Endothelial cell of umbilical vein (primary cell): ENCODE results near the gene SIGLEC7. TPM values are rescaled to one million over a fixed set of nuclear protein-coding genes. Genes with fewer than 3 reads are reported as not detected.

Experiments used
- BruUV-seq: library from RNA; stranded (reverse); fragments of 400-500 nt; replicated peaks from 2 replicates; lab custom pipeline; 2021; lab: Mats Ljungman, UMichigan
- CTCF ChIA-PET: fragments of 300-600, 350-600 bp; sonication (Branson Sonifier 250); formaldehyde crosslinking; loops from one replicate; lab custom pipeline; 2021; ENCODE audit warnings: antibody characterized with exemption, inconsistent platforms; lab: Charles Lee
- POLR2A ChIA-PET: fragments of 300-600, 350-600 bp; sonication (Branson Sonifier 250); formaldehyde crosslinking; loops from one replicate; lab custom pipeline; 2021; ENCODE audit warnings: antibody characterized with exemption, inconsistent platforms; lab: Charles Lee
- DNase-seq: peaks from one replicate; pipeline ENCODE4 v3.0.0-alpha.2; 2011; ENCODE audit warnings: low read depth, low spot score
- FAIRE-seq: peaks from 2 replicates; lab custom pipeline; 2011; peaks lifted over from hg19 to GRCh38; lab: Jason Lieb, UNC
- H2AFZ ChIP-seq: 2 replicates; pipeline ENCODE4 v1.6.0; 2012; ENCODE audit warnings: low read depth, low read length, control low read depth, inconsistent platforms
- H3K27ac ChIP-seq: 2 replicates; pipeline ENCODE4 v1.5.1; 2011; ENCODE audit warnings: low read depth, mild to moderate bottlenecking, control low read depth, low read length, moderate library complexity; ENCODE audit not compliant: insufficient read depth
- H3K27me3 ChIP-seq, 2 experiments: 2 replicates each; pipeline versions ENCODE4 v1.6.0 to v1.6.1; 2011; ENCODE audit warnings: low read length in 2 of 2, mixed read lengths in 1 of 2; ENCODE audit not compliant: control insufficient read depth in 2 of 2, insufficient read depth in 2 of 2
- H3K36me3 ChIP-seq, 2 experiments: 2 replicates in 1 of 2; 3 replicates in 1 of 2; pipeline ENCODE4 v1.5.1; 2011; ENCODE audit warnings: low read length in 2 of 2, mild to moderate bottlenecking in 1 of 2, moderate library complexity in 1 of 2; ENCODE audit not compliant: control insufficient read depth in 2 of 2, insufficient read depth in 2 of 2; ENCODE audit errors: extremely low read depth in 1 of 2
- H3K4me1 ChIP-seq: 3 replicates; pipeline ENCODE4 v1.5.1; 2011; ENCODE audit warnings: mild to moderate bottlenecking, low read length; ENCODE audit not compliant: control insufficient read depth, insufficient read depth; ENCODE audit errors: extremely low read depth
- H3K4me2 ChIP-seq: 2 replicates; pipeline ENCODE4 v1.6.1; 2011; ENCODE audit warnings: low read length, control low read depth, mixed read lengths; ENCODE audit not compliant: insufficient read depth
- H3K4me3 ChIP-seq, 3 experiments: fragments of 200-600 bp in 1 of 3; sonication (generic), shearing (Covaris generic) in 1 of 3; replicated peaks in 1 of 3; 2 replicates each; pipeline ENCODE4 v1.5.1; 2011 to 2016; ENCODE audit warnings: control low read depth in 3 of 3, low read length in 3 of 3, mild to moderate bottlenecking in 2 of 3, inconsistent platforms in 1 of 3, low read depth in 1 of 3, moderate library complexity in 1 of 3; ENCODE audit not compliant: insufficient read depth in 1 of 3
- H3K79me2 ChIP-seq: 2 replicates; pipeline ENCODE4 v1.6.0; 2012; ENCODE audit warnings: low read length, inconsistent platforms; ENCODE audit not compliant: control insufficient read depth, insufficient read depth
- H3K9ac ChIP-seq: replicated peaks from 2 replicates; pipeline ENCODE3; 2011; ENCODE audit warnings: low read length, control low read depth; ENCODE audit not compliant: insufficient read depth; ENCODE audit errors: extremely low read depth
- H3K9me1 ChIP-seq: replicated peaks from 3 replicates; pipeline ENCODE4 v1.6.0; 2011; ENCODE audit warnings: mild to moderate bottlenecking, low read length; ENCODE audit not compliant: control insufficient read depth, insufficient read depth; ENCODE audit errors: extremely low read depth
- H3K9me3 ChIP-seq: replicated peaks from 2 replicates; pipeline ENCODE4 v1.5.1; 2012; ENCODE audit warnings: low read length, inconsistent platforms; ENCODE audit not compliant: control insufficient read depth, insufficient read depth
- H4K20me1 ChIP-seq: replicated peaks from 2 replicates; pipeline ENCODE3; 2011; ENCODE audit warnings: mild to moderate bottlenecking, low read length; ENCODE audit not compliant: control insufficient read depth, insufficient read depth; ENCODE audit errors: extremely low read depth
- EZH2 ChIP-seq: IDR thresholded peaks from 2 replicates; pipeline ENCODE4 v1.6.1; 2012; ENCODE audit warnings: borderline replicate concordance, low read depth, mild to moderate bottlenecking, moderate library complexity, low read length, inconsistent platforms; ENCODE audit not compliant: severe bottlenecking
- FOS ChIP-seq: IDR thresholded peaks from 2 replicates; pipeline ENCODE4 v1.6.1; 2011; ENCODE audit warnings: mild to moderate bottlenecking, low read length, moderate library complexity, borderline replicate concordance; ENCODE audit not compliant: insufficient read depth
- GATA2 ChIP-seq: IDR thresholded peaks from 2 replicates; pipeline ENCODE4 v1.7.0; 2011; ENCODE audit warnings: low read depth, mild to moderate bottlenecking, moderate library complexity, mixed read lengths, low read length; ENCODE audit not compliant: insufficient read length, insufficient read depth
- JUN ChIP-seq: IDR thresholded peaks from 2 replicates; pipeline ENCODE4 v1.6.1; 2011; ENCODE audit warnings: borderline replicate concordance, low read depth; ENCODE audit not compliant: insufficient read length, insufficient read depth
- MYC ChIP-seq: IDR thresholded peaks from one replicate; pipeline ENCODE4 v1.6.1; 2011; ENCODE audit warnings: mild to moderate bottlenecking, low read depth, low read length
- POLR2A ChIP-seq: IDR thresholded peaks from 2 replicates; pipeline ENCODE4 v1.6.1; 2012; ENCODE audit warnings: low read depth, mild to moderate bottlenecking, control low read depth, low read length
- POLR2AphosphoS5 ChIP-seq: IDR thresholded peaks from 2 replicates; pipeline ENCODE4 v1.6.1; 2012; ENCODE audit warnings: low read depth, mild to moderate bottlenecking, control low read depth, low read length, moderate library complexity; ENCODE audit not compliant: insufficient read depth
- dilution Hi-C: fragments of 300-500 bp; cut with MboI; formaldehyde crosslinking; loops from one replicate; pipeline ENCODE4 v1.15.0; 2019; ENCODE audit warnings: low sequenced_read_pairs; ENCODE audit not compliant: extremely low pct_ligation_motif_present
- intact Hi-C: fragments of 100-400 bp; cut with micrococcal nuclease; formaldehyde crosslinking; loops from one replicate; pipeline ENCODE4 v1.10.0; 2022
- polyA plus RNA-seq, 4 experiments: library from polyadenylated mRNA; depleted of rRNA in 3 of 4; stranded (reverse) in 3 of 4; unstranded in 1 of 4; fragments of >200 nt; gene quantifications; 2 replicates each; pipeline versions ENCODE4 v1.2.1 to v1.2.3, GENCODE V29; 2011 to 2012; ENCODE audit warnings: missing spikeins in 1 of 4
- total RNA-seq: library from RNA; stranded (reverse); gene quantifications from 2 replicates; pipeline ENCODE4 v1.2.3, GENCODE V29; 2021
- TF ChIP-seq, protein P1 (sequence below), 2 donors: IDR thresholded peaks; 1 replicate in 1 of 2; 2 replicates in 1 of 2; pipeline ENCODE4 v1.5.1; 2011; ENCODE audit warnings: low read length in 2 of 2, mild to moderate bottlenecking in 2 of 2, moderate library complexity in 2 of 2, control low read depth in 1 of 2, inconsistent platforms in 1 of 2, low read depth in 1 of 2; ENCODE audit not compliant: insufficient read depth in 1 of 2; ENCODE audit errors: extremely low read depth in 1 of 2
- TF ChIP-seq, protein P2 (sequence below): IDR thresholded peaks from 2 replicates; pipeline ENCODE4 v1.6.1; 2011; ENCODE audit not compliant: insufficient read depth, insufficient read length

SIGLEC7 gene
- total and polyA plus RNA-seq, 2 donors (not counting 3 experiments of a cell fraction or from before 2014, with no cell fraction given), result not detected

DNA sequence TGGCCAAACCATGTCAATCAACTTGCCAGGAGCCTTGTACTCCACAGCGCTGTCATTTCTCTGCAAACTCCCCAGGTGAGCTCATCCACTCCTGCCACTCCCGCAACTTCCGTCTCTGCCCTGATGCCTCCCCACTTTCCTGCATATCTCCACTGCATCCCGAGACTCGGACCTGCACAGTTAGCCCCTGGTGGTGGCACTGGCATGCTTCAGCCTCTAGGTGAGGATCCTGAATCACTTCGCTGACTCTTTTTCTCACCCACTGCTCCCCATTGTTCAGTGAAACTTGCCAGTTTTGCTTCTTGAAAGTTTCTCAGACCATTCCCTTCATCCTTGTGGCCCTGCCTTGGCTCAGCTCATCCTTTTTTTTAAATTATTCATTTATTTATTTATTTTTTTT, 30.5 kb upstream of the SIGLEC7 start:
- CTCF ChIA-PET, result interaction anchor here (0.6 to 2.8 kb wide), 3 partner anchors 11 to 20 kb away, joined by 3 to 7 read pairs (median 3); partner anchors contain the start of gene SIGLEC9
- dilution Hi-C loops, result no loop called here

DNA sequence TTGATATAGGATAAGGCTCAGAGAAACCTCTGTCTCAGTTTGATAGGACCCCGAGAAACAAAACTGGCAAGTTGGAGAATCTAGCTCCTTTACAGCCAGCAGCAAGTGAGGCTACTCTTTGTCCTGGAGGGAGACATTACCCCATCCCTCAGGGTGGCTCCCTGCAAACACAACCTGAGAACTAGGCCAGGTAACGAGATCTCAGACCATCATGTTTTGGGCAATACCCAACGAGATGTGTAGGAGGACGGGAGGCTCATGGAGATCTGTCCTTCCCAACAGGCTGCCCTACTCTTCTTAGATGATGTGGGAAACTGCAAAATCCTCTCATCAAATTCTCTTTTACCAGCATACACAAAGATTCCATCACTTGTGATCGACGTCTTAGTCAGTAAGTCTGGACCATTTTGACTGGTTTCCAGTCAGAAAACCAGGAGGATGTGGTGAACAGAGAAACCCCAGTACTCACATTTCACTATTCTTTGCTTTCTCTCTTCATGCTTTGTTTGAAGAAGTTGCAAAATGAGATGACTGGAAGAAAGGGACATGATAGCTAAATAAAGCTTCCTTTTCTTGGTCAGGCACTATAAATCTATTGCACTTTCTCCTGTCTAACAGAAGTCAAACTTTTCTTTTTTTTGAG, 27.9 kb upstream of the SIGLEC7 start:
- intact Hi-C loops, result no loop called here

More for the DNA sequence above, 30.5 kb upstream of the SIGLEC7 start:
- FAIRE-seq (no peak), DNase-seq (no peak)
- no TSS peak for BruUV-seq
- no peak for TF ChIP-seq MYC
- TF ChIP-seq, protein P1, sequence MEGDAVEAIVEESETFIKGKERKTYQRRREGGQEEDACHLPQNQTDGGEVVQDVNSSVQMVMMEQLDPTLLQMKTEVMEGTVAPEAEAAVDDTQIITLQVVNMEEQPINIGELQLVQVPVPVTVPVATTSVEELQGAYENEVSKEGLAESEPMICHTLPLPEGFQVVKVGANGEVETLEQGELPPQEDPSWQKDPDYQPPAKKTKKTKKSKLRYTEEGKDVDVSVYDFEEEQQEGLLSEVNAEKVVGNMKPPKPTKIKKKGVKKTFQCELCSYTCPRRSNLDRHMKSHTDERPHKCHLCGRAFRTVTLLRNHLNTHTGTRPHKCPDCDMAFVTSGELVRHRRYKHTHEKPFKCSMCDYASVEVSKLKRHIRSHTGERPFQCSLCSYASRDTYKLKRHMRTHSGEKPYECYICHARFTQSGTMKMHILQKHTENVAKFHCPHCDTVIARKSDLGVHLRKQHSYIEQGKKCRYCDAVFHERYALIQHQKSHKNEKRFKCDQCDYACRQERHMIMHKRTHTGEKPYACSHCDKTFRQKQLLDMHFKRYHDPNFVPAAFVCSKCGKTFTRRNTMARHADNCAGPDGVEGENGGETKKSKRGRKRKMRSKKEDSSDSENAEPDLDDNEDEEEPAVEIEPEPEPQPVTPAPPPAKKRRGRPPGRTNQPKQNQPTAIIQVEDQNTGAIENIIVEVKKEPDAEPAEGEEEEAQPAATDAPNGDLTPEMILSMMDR (IDR thresholded peaks at IDR 0.05; ENCODE audit: extremely low read depth in 1 of 2, insufficient read depth in 1 of 2, low read depth in 1 of 2, low read length in 2 of 2), result peak; percentile 16 to 34
- no peak overlapping the region for H3K4me3 ChIP-seq
- H2AFZ ChIP-seq, result no peak overlapping the region
- H3K9me3 ChIP-seq, result no peaks in the 10 kb centered on the region
- H4K20me1 ChIP-seq, result no peaks in the 10 kb centered on the region
- H3K79me2 ChIP-seq, result peaks cover 12% of the 10 kb centered on the region
- no peak overlapping the region for H3K27ac ChIP-seq
- no peak overlapping the region for H3K4me2 ChIP-seq
- H3K36me3 ChIP-seq, result no peaks in the 10 kb centered on the region
- POLR2A ChIA-PET, result no interaction called here
- no peak overlapping the region for H3K9ac ChIP-seq
- H3K9me1 ChIP-seq, result no peaks in the 10 kb centered on the region
- peaks cover 3 to 9% of the 10 kb centered on the region in 2 experiments for H3K27me3 ChIP-seq
- intact Hi-C loops, result no loop called here
- peaks cover 11% of the 10 kb centered on the region for H3K4me1 ChIP-seq

More for the DNA sequence above, 27.9 kb upstream of the SIGLEC7 start:
- no TSS peak for BruUV-seq
- no peaks in the 10 kb centered on the region for H3K9me1 ChIP-seq
- H3K79me2 ChIP-seq, result no peaks in the 10 kb centered on the region
- H3K27ac ChIP-seq, result no peak overlapping the region
- H4K20me1 ChIP-seq, result no peaks in the 10 kb centered on the region
- dilution Hi-C loops, result no loop called here
- peaks cover 3 to 9% of the 10 kb centered on the region in 2 experiments for H3K27me3 ChIP-seq
- TF ChIP-seq, protein P2, sequence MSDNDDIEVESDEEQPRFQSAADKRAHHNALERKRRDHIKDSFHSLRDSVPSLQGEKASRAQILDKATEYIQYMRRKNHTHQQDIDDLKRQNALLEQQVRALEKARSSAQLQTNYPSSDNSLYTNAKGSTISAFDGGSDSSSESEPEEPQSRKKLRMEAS, result no peak
- no peak for TF ChIP-seq FOS
- no peak for TF ChIP-seq POLR2AphosphoS5
- TF ChIP-seq POLR2A, result no peak
- TF ChIP-seq MYC, result no peak
- TF ChIP-seq, protein P1 (IDR thresholded peaks at IDR 0.05; ENCODE audit: extremely low read depth in 1 of 2, insufficient read depth in 1 of 2, low read depth in 1 of 2, low read length in 2 of 2), result no peak
- no peak for TF ChIP-seq JUN
- TF ChIP-seq EZH2, result no peak
- no peak for TF ChIP-seq GATA2
- ChIA-PET CTCF (no interaction called here), POLR2A (no interaction called here)
- DNase-seq, result no peak
- H3K4me2 ChIP-seq, result no peak overlapping the region
- H3K4me3 ChIP-seq, result no peak overlapping the region
- H3K9ac ChIP-seq, result no peak overlapping the region
- no peak for FAIRE-seq
- no peaks in the 10 kb centered on the region for H3K4me1 ChIP-seq
- H2AFZ ChIP-seq, result no peak overlapping the region
- H3K9me3 ChIP-seq, result no peaks in the 10 kb centered on the region
- no peaks in the 10 kb centered on the region for H3K36me3 ChIP-seq
